Measurements from ENCODE around the gene FMR1.

GRCh38 chrX:147913570-147913969, 1.9 kb downstream of the FMR1 start:
- TF ChIP-seq, protein P1, sequence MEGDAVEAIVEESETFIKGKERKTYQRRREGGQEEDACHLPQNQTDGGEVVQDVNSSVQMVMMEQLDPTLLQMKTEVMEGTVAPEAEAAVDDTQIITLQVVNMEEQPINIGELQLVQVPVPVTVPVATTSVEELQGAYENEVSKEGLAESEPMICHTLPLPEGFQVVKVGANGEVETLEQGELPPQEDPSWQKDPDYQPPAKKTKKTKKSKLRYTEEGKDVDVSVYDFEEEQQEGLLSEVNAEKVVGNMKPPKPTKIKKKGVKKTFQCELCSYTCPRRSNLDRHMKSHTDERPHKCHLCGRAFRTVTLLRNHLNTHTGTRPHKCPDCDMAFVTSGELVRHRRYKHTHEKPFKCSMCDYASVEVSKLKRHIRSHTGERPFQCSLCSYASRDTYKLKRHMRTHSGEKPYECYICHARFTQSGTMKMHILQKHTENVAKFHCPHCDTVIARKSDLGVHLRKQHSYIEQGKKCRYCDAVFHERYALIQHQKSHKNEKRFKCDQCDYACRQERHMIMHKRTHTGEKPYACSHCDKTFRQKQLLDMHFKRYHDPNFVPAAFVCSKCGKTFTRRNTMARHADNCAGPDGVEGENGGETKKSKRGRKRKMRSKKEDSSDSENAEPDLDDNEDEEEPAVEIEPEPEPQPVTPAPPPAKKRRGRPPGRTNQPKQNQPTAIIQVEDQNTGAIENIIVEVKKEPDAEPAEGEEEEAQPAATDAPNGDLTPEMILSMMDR (IDR thresholded peaks at IDR 0.05; ENCODE audit: poor library complexity): no peak
- no peak for TF ChIP-seq EZH2phosphoT487 (IDR thresholded peaks at IDR 0.05; ENCODE audit: low read depth, severe bottlenecking, unreplicated experiment)
